Endothelial cell of umbilical vein (primary cell): ENCODE results near the gene TXNDC17. TPM values are rescaled to one million over a fixed set of nuclear protein-coding genes. Genes with fewer than 3 reads are reported as not detected.

Experiments used
- BruUV-seq: library from RNA; stranded (reverse); fragments of 400-500 nt; replicated peaks from 2 replicates; lab custom pipeline; 2021; lab: Mats Ljungman, UMichigan
- CTCF ChIA-PET: fragments of 300-600, 350-600 bp; sonication (Branson Sonifier 250); formaldehyde crosslinking; loops from one replicate; lab custom pipeline; 2021; ENCODE audit warnings: antibody characterized with exemption, inconsistent platforms; lab: Charles Lee
- POLR2A ChIA-PET: fragments of 300-600, 350-600 bp; sonication (Branson Sonifier 250); formaldehyde crosslinking; loops from one replicate; lab custom pipeline; 2021; ENCODE audit warnings: antibody characterized with exemption, inconsistent platforms; lab: Charles Lee
- DNase-seq: peaks from one replicate; pipeline ENCODE4 v3.0.0-alpha.2; 2011; ENCODE audit warnings: low read depth, low spot score
- FAIRE-seq: peaks from 2 replicates; lab custom pipeline; 2011; peaks lifted over from hg19 to GRCh38; lab: Jason Lieb, UNC
- H2AFZ ChIP-seq: 2 replicates; pipeline ENCODE4 v1.6.0; 2012; ENCODE audit warnings: low read depth, low read length, control low read depth, inconsistent platforms
- H3K27ac ChIP-seq: 2 replicates; pipeline ENCODE4 v1.5.1; 2011; ENCODE audit warnings: low read depth, mild to moderate bottlenecking, control low read depth, low read length, moderate library complexity; ENCODE audit not compliant: insufficient read depth
- H3K27me3 ChIP-seq, 2 experiments: 2 replicates each; pipeline versions ENCODE4 v1.6.0 to v1.6.1; 2011; ENCODE audit warnings: low read length in 2 of 2, mixed read lengths in 1 of 2; ENCODE audit not compliant: control insufficient read depth in 2 of 2, insufficient read depth in 2 of 2
- H3K36me3 ChIP-seq, 2 experiments: 2 replicates in 1 of 2; 3 replicates in 1 of 2; pipeline ENCODE4 v1.5.1; 2011; ENCODE audit warnings: low read length in 2 of 2, mild to moderate bottlenecking in 1 of 2, moderate library complexity in 1 of 2; ENCODE audit not compliant: control insufficient read depth in 2 of 2, insufficient read depth in 2 of 2; ENCODE audit errors: extremely low read depth in 1 of 2
- H3K4me1 ChIP-seq: 3 replicates; pipeline ENCODE4 v1.5.1; 2011; ENCODE audit warnings: mild to moderate bottlenecking, low read length; ENCODE audit not compliant: control insufficient read depth, insufficient read depth; ENCODE audit errors: extremely low read depth
- H3K4me2 ChIP-seq: 2 replicates; pipeline ENCODE4 v1.6.1; 2011; ENCODE audit warnings: low read length, control low read depth, mixed read lengths; ENCODE audit not compliant: insufficient read depth
- H3K4me3 ChIP-seq, 3 experiments: fragments of 200-600 bp in 1 of 3; sonication (generic), shearing (Covaris generic) in 1 of 3; replicated peaks in 1 of 3; 2 replicates each; pipeline ENCODE4 v1.5.1; 2011 to 2016; ENCODE audit warnings: control low read depth in 3 of 3, low read length in 3 of 3, mild to moderate bottlenecking in 2 of 3, inconsistent platforms in 1 of 3, low read depth in 1 of 3, moderate library complexity in 1 of 3; ENCODE audit not compliant: insufficient read depth in 1 of 3
- H3K79me2 ChIP-seq: 2 replicates; pipeline ENCODE4 v1.6.0; 2012; ENCODE audit warnings: low read length, inconsistent platforms; ENCODE audit not compliant: control insufficient read depth, insufficient read depth
- H3K9ac ChIP-seq: replicated peaks from 2 replicates; pipeline ENCODE3; 2011; ENCODE audit warnings: low read length, control low read depth; ENCODE audit not compliant: insufficient read depth; ENCODE audit errors: extremely low read depth
- H3K9me1 ChIP-seq: replicated peaks from 3 replicates; pipeline ENCODE4 v1.6.0; 2011; ENCODE audit warnings: mild to moderate bottlenecking, low read length; ENCODE audit not compliant: control insufficient read depth, insufficient read depth; ENCODE audit errors: extremely low read depth
- H3K9me3 ChIP-seq: replicated peaks from 2 replicates; pipeline ENCODE4 v1.5.1; 2012; ENCODE audit warnings: low read length, inconsistent platforms; ENCODE audit not compliant: control insufficient read depth, insufficient read depth
- H4K20me1 ChIP-seq: replicated peaks from 2 replicates; pipeline ENCODE3; 2011; ENCODE audit warnings: mild to moderate bottlenecking, low read length; ENCODE audit not compliant: control insufficient read depth, insufficient read depth; ENCODE audit errors: extremely low read depth
- CTCF ChIP-seq, 2 donors: IDR thresholded peaks; 1 replicate in 1 of 2; 2 replicates in 1 of 2; pipeline ENCODE4 v1.5.1; 2011; ENCODE audit warnings: low read length in 2 of 2, mild to moderate bottlenecking in 2 of 2, moderate library complexity in 2 of 2, control low read depth in 1 of 2, inconsistent platforms in 1 of 2, low read depth in 1 of 2; ENCODE audit not compliant: insufficient read depth in 1 of 2; ENCODE audit errors: extremely low read depth in 1 of 2
- EZH2 ChIP-seq: IDR thresholded peaks from 2 replicates; pipeline ENCODE4 v1.6.1; 2012; ENCODE audit warnings: borderline replicate concordance, low read depth, mild to moderate bottlenecking, moderate library complexity, low read length, inconsistent platforms; ENCODE audit not compliant: severe bottlenecking
- FOS ChIP-seq: IDR thresholded peaks from 2 replicates; pipeline ENCODE4 v1.6.1; 2011; ENCODE audit warnings: mild to moderate bottlenecking, low read length, moderate library complexity, borderline replicate concordance; ENCODE audit not compliant: insufficient read depth
- GATA2 ChIP-seq: IDR thresholded peaks from 2 replicates; pipeline ENCODE4 v1.7.0; 2011; ENCODE audit warnings: low read depth, mild to moderate bottlenecking, moderate library complexity, mixed read lengths, low read length; ENCODE audit not compliant: insufficient read length, insufficient read depth
- JUN ChIP-seq: IDR thresholded peaks from 2 replicates; pipeline ENCODE4 v1.6.1; 2011; ENCODE audit warnings: borderline replicate concordance, low read depth; ENCODE audit not compliant: insufficient read length, insufficient read depth
- MYC ChIP-seq: IDR thresholded peaks from one replicate; pipeline ENCODE4 v1.6.1; 2011; ENCODE audit warnings: mild to moderate bottlenecking, low read depth, low read length
- POLR2A ChIP-seq: IDR thresholded peaks from 2 replicates; pipeline ENCODE4 v1.6.1; 2012; ENCODE audit warnings: low read depth, mild to moderate bottlenecking, control low read depth, low read length
- POLR2AphosphoS5 ChIP-seq: IDR thresholded peaks from 2 replicates; pipeline ENCODE4 v1.6.1; 2012; ENCODE audit warnings: low read depth, mild to moderate bottlenecking, control low read depth, low read length, moderate library complexity; ENCODE audit not compliant: insufficient read depth
- dilution Hi-C: fragments of 300-500 bp; cut with MboI; formaldehyde crosslinking; loops from one replicate; pipeline ENCODE4 v1.15.0; 2019; ENCODE audit warnings: low sequenced_read_pairs; ENCODE audit not compliant: extremely low pct_ligation_motif_present
- intact Hi-C: fragments of 100-400 bp; cut with micrococcal nuclease; formaldehyde crosslinking; loops from one replicate; pipeline ENCODE4 v1.10.0; 2022
- polyA plus RNA-seq, 4 experiments: library from polyadenylated mRNA; depleted of rRNA in 3 of 4; stranded (reverse) in 3 of 4; unstranded in 1 of 4; fragments of >200 nt; gene quantifications; 2 replicates each; pipeline versions ENCODE4 v1.2.1 to v1.2.3, GENCODE V29; 2011 to 2012; ENCODE audit warnings: missing spikeins in 1 of 4
- total RNA-seq: library from RNA; stranded (reverse); gene quantifications from 2 replicates; pipeline ENCODE4 v1.2.3, GENCODE V29; 2021
- TF ChIP-seq, protein P1 (sequence below): IDR thresholded peaks from 2 replicates; pipeline ENCODE4 v1.6.1; 2011; ENCODE audit not compliant: insufficient read depth, insufficient read length

Gene TXNDC17
- total and polyA plus RNA-seq, 2 donors (not counting 3 experiments of a cell fraction or from before 2014, with no cell fraction given), result 101 to 297 TPM

DNA sequence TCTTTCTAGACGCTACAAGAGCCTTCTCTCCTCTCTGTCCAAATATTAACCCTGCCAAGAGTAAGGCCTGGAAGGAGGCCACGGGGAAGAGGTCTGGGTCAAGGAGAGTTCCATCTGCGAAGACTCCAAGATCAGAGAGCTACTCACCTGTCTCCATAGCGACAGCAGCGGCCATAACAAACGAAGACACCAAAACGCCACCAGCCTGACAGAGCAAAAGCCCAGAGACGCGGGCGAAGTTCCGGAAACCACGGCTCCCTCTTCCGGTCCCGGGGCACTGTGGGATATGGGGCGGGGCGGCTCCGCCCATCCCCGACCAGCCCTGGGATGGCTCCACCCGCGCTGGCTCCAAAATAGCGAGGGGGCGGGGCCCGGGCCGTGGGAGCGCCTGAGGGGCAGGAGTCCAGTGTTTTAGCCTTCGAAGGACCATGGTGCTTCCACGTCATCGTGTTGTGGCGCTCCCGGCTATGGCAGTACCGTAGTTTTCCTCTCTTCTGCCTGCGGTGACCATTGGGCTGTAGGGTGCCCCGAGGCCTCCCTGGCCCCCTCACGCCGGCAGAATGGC, 10.6 kb downstream of the TXNDC17 start, which contains the start of the genes C17orf100 and MED31:
TSS of gene C17orf100 (plus strand) at position 409 of the 565 bp plus-strand sequence. CDS start at position 561, 152 bp downstream.
TSS of gene MED31 (minus strand) at position 252 of the 565 bp plus-strand sequence. CDS start at position 175, 77 bp downstream.
- FAIRE-seq (peak; percentile 89), DNase-seq (peak; percentile 88)
- Histone ChIP-seq H3K9me3 (no peaks in the 10 kb centered on the region), H4K20me1 (no peaks in the 10 kb centered on the region), H3K9ac (peak within 1 kb of the TSS; percentile 100), H3K4me1 (peaks cover 12% of the 10 kb centered on the region), H3K4me2 (peak within 1 kb of the TSS; percentile 95), H2AFZ (peak within 1 kb of the TSS; percentile 79), H3K27me3 (peaks cover 31 to 38% of the 10 kb centered on the region in 2 experiments), H3K9me1 (no peaks in the 10 kb centered on the region), H3K27ac (peak within 1 kb of the TSS; percentile 98), H3K79me2 (peaks cover 37% of the 10 kb centered on the region), H3K4me3 (peak within 1 kb of the TSS; percentile 94 to 99 (median 96)), H3K36me3 (peaks cover 2 to 8% of the 10 kb centered on the region in 2 experiments)
- ChIA-PET POLR2A (no interaction called here), CTCF (interaction anchor here (1.1 to 1.3 kb wide), 3 partner anchors 15 to 260 kb away, joined by 3 to 4 read pairs (median 4); no protein-coding TSS in a partner anchor)
- intact Hi-C loops, result loop anchor here (1.0 to 5.0 kb wide), 3 partner anchors 11 to 361 kb away; partner anchors contain the start of genes KIAA0753 and RNASEK
- BruUV-seq, result no TSS peak
- no peak for TF ChIP-seq MYC
- no peak for TF ChIP-seq CTCF (IDR thresholded peaks at IDR 0.05; ENCODE audit: extremely low read depth in 1 of 2, insufficient read depth in 1 of 2, low read depth in 1 of 2, low read length in 2 of 2)
- TF ChIP-seq JUN, result no peak
- no peak for TF ChIP-seq EZH2
- TF ChIP-seq POLR2A, result peak; percentile 95
- TF ChIP-seq, protein P1, sequence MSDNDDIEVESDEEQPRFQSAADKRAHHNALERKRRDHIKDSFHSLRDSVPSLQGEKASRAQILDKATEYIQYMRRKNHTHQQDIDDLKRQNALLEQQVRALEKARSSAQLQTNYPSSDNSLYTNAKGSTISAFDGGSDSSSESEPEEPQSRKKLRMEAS, result no peak
- TF ChIP-seq GATA2, result no peak
- TF ChIP-seq FOS, result no peak
- peak; percentile 81 for TF ChIP-seq POLR2AphosphoS5
- dilution Hi-C loops, result no loop called here
